Ovary (tissue), 3 donors: ENCODE results near the gene KIAA1217.

Experiments
- CTCF ChIP-seq, 3 donors: fragments of 450-650 bp in 2 of 3; fragments of 200-600 bp in 1 of 3; IDR thresholded peaks; one replicate each; pipeline versions ENCODE4 v1.5.1 to v1.8.0; 2016 to 2022; ENCODE audit warnings: antibody characterized with exemption in 3 of 3, mild to moderate bottlenecking in 1 of 3
- POLR2A ChIP-seq: fragments of 450-650 bp; IDR thresholded peaks from one replicate; pipeline ENCODE4 v1.6.1; 2017; ENCODE audit warnings: antibody characterized with exemption, mild to moderate bottlenecking, moderate library complexity
- donor health status: DM: no; HTN: no; CAD: no.

GRCh38 chr10:24417053-24417452, 208.1 kb downstream of the KIAA1217 start:
- TF ChIP-seq CTCF (IDR thresholded peaks at IDR 0.05) (no peak), POLR2A (no peak)
